GM23248 (cell line): ENCODE data around the gene CAMTA1.

Source experiments
- EZH2 ChIP-seq: fragments of 200-600 bp; sonication (generic); IDR thresholded peaks from 2 replicates; pipeline ENCODE4 v1.6.1; 2018; ENCODE audit warnings: antibody characterized with exemption, mild to moderate bottlenecking; ENCODE audit not compliant: insufficient read depth, poor library complexity, severe bottlenecking
- EZH2phosphoT487 ChIP-seq: fragments of 200-600 bp; sonication (generic); IDR thresholded peaks from 2 replicates; pipeline ENCODE4 v1.6.1; 2018; ENCODE audit warnings: antibody characterized with exemption, moderate library complexity, mild to moderate bottlenecking, low read depth; ENCODE audit not compliant: insufficient read depth

GRCh38 chr1:7107109-7107830, 322.0 kb downstream of the CAMTA1 start:
- no peak for TF ChIP-seq EZH2
- no peak for TF ChIP-seq EZH2phosphoT487
